ENCODE data around the gene WNT1.
A peak's percentile ranks its signal among the peaks of the same experiment; 100 is the strongest.

Gene WNT1

GRCh38 chr12:48961801-48962200, 16.3 kb upstream of the WNT1 start:
- no peak for DNase-seq

GRCh38 chr12:48965298-48965838, 12.8 kb upstream of the WNT1 start:
- no peak for DNase-seq

GRCh38 chr12:48966177-48966895, 11.8 kb upstream of the WNT1 start:
- peak; percentile 47 to 67 for DNase-seq

GRCh38 chr12:48967991-48968390, 10.1 kb upstream of the WNT1 start:
- DNase-seq, result no peak

- DNase-seq, result no peak
Measured at GRCh38 chr12:48968467-48968866, 9.7 kb upstream of the WNT1 start.

- DNase-seq, result no peak
Measured at GRCh38 chr12:48969160-48969771, 8.9 kb upstream of the WNT1 start.

- DNase-seq, result no peak
Measured at GRCh38 chr12:48969833-48970701, 8.1 kb upstream of the WNT1 start.

- no peak for DNase-seq
Measured at GRCh38 chr12:48970702-48971334, 7.3 kb upstream of the WNT1 start.

GRCh38 chr12:48972213-48972951, 5.7 kb upstream of the WNT1 start:
- DNase-seq, result peak; percentile 18 to 26

GRCh38 chr12:48972952-48973483, 5.1 kb upstream of the WNT1 start:
- DNase-seq, result no peak

GRCh38 chr12:48973531-48973930, 4.6 kb upstream of the WNT1 start:
- DNase-seq, result no peak

- no peak for DNase-seq
Measured at GRCh38 chr12:48973941-48974673, 4.0 kb upstream of the WNT1 start.

GRCh38 chr12:48977290-48978281, 536 bp upstream of the WNT1 start:
- peak; percentile 42 to 48 for DNase-seq

GRCh38 chr12:48978741-48979601, 849 bp downstream of the WNT1 start:
- no peak for DNase-seq

- DNase-seq, result no peak
Measured at GRCh38 chr12:48979602-48980388, 1.7 kb downstream of the WNT1 start.

GRCh38 chr12:48980389-48980952, 2.3 kb downstream of the WNT1 start:
- peak; percentile 43 to 45 for DNase-seq

- DNase-seq, result no peak
Measured at GRCh38 chr12:48980953-48981756, 3.0 kb downstream of the WNT1 start.
